ENCODE measurements around the gene FAM135A. TPM values are rescaled to one million over a fixed set of nuclear protein-coding genes. Genes with fewer than 3 reads are reported as not detected.
"Not testable (repeated sequence)": the region's sequence is repeated elsewhere in the genome, so short reads cannot be mapped to it uniquely, and the experiment has no call there.

FAM135A gene
- total and polyA plus RNA-seq, 2 of the 8 experiments (the other 6 are each of a cell fraction or from before 2014, with no cell fraction given): 17.4 to 35.7 TPM

- TF ChIP-seq EP300 (IDR thresholded peaks at IDR 0.05; ENCODE audit: borderline replicate concordance in 1 of 2, low read depth in 2 of 2, low read length in 2 of 2) (no peak), CEBPB (IDR thresholded peaks at IDR 0.05; ENCODE audit: low read depth, low read length) (no peak), POU5F1 (IDR thresholded peaks at IDR 0.05; ENCODE audit: low read depth, low read length) (no peak), TAF1 (IDR thresholded peaks at IDR 0.05; ENCODE audit: low read depth, low read length) (no peak)
Measured at GRCh38 chr6:70604254-70604653, 190.9 kb downstream of the FAM135A start (continued).

GRCh38 chr6:70607371-70607770, 194.1 kb downstream of the FAM135A start:
- H3K9ac ChIP-seq (replicated peaks in 1 of 4; ENCODE audit: extremely low read depth in 1 of 4, low read depth in 3 of 4, low read length in 3 of 4); H2AK5ac ChIP-seq (ENCODE audit: low read depth, low read length); H2AFZ ChIP-seq (ENCODE audit: low read length); H2BK12ac ChIP-seq (ENCODE audit: low read depth, low read length); H3K4me1 ChIP-seq (replicated peaks in 1 of 4; ENCODE audit: control insufficient read depth in 3 of 4, insufficient read depth in 4 of 4, low read length in 3 of 4); H2BK20ac ChIP-seq (ENCODE audit: low read length); H3K23ac ChIP-seq (ENCODE audit: insufficient read length); H4K91ac ChIP-seq (replicated peaks; ENCODE audit: insufficient read length, low read length); H3K79me2 ChIP-seq (ENCODE audit: control insufficient read depth in 1 of 2, insufficient read depth in 2 of 2, low read length in 2 of 2); POLR2A ChIA-PET (ENCODE audit: partially characterized antibody); DNase-seq (ENCODE audit: low read depth in 1 of 2, low spot score in 2 of 2); H3K4me3 ChIP-seq (ENCODE audit: extremely low read depth in 1 of 4, insufficient read depth in 2 of 4, low read depth in 3 of 4, low read length in 4 of 4); H2BK15ac ChIP-seq (ENCODE audit: low read length); H2BK5ac ChIP-seq (ENCODE audit: low read depth, low read length); H3K56ac ChIP-seq (replicated peaks; ENCODE audit: insufficient read length, low read depth, low read length); H3K27ac ChIP-seq (ENCODE audit: low read depth, low read length); FAIRE-seq; H3K79me1 ChIP-seq (ENCODE audit: low read depth, low read length); H3K9me3 ChIP-seq (ENCODE audit: insufficient read depth in 2 of 2, low read depth in 1 of 2, low read length in 1 of 2); H2BK120ac ChIP-seq (replicated peaks; ENCODE audit: low read depth, low read length); H3K18ac ChIP-seq (ENCODE audit: extremely low read depth, low read length); H3K23me2 ChIP-seq (ENCODE audit: low read depth, low read length); H3K4ac ChIP-seq (replicated peaks; ENCODE audit: insufficient read length, low read depth, low read length); H3K36me3 ChIP-seq (ENCODE audit: control insufficient read depth in 2 of 4, insufficient read depth in 4 of 4, low read length in 3 of 4); H3K14ac ChIP-seq (ENCODE audit: insufficient read length); H4K5ac ChIP-seq (ENCODE audit: insufficient read length, low read depth, low read length); H4K20me1 ChIP-seq (replicated peaks in 1 of 2; ENCODE audit: control insufficient read depth in 1 of 2, insufficient read depth in 2 of 2, low read length in 2 of 2); H4K8ac ChIP-seq (ENCODE audit: extremely low read depth, insufficient read depth, low read length); H3K4me2 ChIP-seq (ENCODE audit: insufficient read depth in 1 of 2, low read depth in 2 of 2, low read length in 2 of 2); H3K27me3 ChIP-seq (replicated peaks in 1 of 4; ENCODE audit: control insufficient read depth in 3 of 4, extremely low read depth in 1 of 4, insufficient read depth in 3 of 4, low read length in 3 of 4): not testable (repeated sequence)
- CTCF ChIA-PET (ENCODE audit: partially characterized antibody): interaction anchor here (0.8 to 1.0 kb wide), 2 partner anchors 10 to 14 kb away, joined by 3 read pairs; no protein-coding TSS in a partner anchor
- 90% methylated on average over 2 of the region's 2 CpGs; no CpG with 5 or more reads in 1 of the 2 experiments for WGBS, 2 experiments (ENCODE audit: extremely low coverage in 1 of 2, insufficient coverage in 1 of 2, insufficient read length in 1 of 2, insufficient replicate concordance in 2 of 2, low coverage in 1 of 2, low lambda C conversion rate in 2 of 2, missing lambda C conversion rate in 1 of 2)

Measured in H1 (cell line).